Heart right ventricle (tissue), 16 donors: ENCODE data around the gene PKNOX2. TPM values are rescaled to one million over a fixed set of nuclear protein-coding genes. Genes with fewer than 3 reads are reported as not detected.

Source experiments
- ATAC-seq, 8 donors: fragments of 200-7000 bp; cut with Tn5 transposase; one replicate each; pipeline ENCODE4 v1.9.1; 2020; ENCODE audit warnings: mild to moderate bottlenecking in 8 of 8, moderate library complexity in 8 of 8, moderate number of reproducible peaks in 1 of 8
- DNase-seq, 2 donors: peaks; one replicate each; pipeline ENCODE4 v3.0.0-alpha.2; 2020
- H3K27ac ChIP-seq, 10 donors: fragments of 200-600 bp; sonication (generic) in 2 of 10; one replicate each; pipeline versions ENCODE4 v1.5.0 to v1.8.0; 2020 to 2022; ENCODE audit warnings: mild to moderate bottlenecking in 3 of 10
- H3K27me3 ChIP-seq, 7 donors: fragments of 200-600 bp; one replicate each; pipeline ENCODE4 v1.8.0; 2021 to 2022; ENCODE audit warnings: mild to moderate bottlenecking in 2 of 7
- H3K36me3 ChIP-seq, 9 donors: fragments of 200-600 bp; sonication (generic) in 1 of 9; one replicate each; pipeline versions ENCODE4 v1.5.0 to v1.8.0; 2020 to 2022; ENCODE audit warnings: mild to moderate bottlenecking in 2 of 9
- H3K4me1 ChIP-seq, 9 donors: fragments of 200-600 bp; sonication (generic) in 1 of 9; one replicate each; pipeline versions ENCODE4 v1.5.0 to v1.8.0; 2020 to 2022; ENCODE audit warnings: mild to moderate bottlenecking in 4 of 9
- H3K4me3 ChIP-seq, 10 donors: fragments of 200-600 bp; sonication (generic) in 2 of 10; one replicate each; pipeline versions ENCODE4 v1.5.0 to v1.8.0; 2020 to 2022; ENCODE audit warnings: mild to moderate bottlenecking in 7 of 10, moderate library complexity in 2 of 10
- H3K9me3 ChIP-seq, 11 donors: fragments of 200-600 bp in 10 of 11; sonication (generic) in 2 of 11; one replicate each; pipeline versions ENCODE4 v1.5.0 to v1.8.0; 2013 to 2022; ENCODE audit warnings: mild to moderate bottlenecking in 2 of 11, control low read depth in 1 of 11, moderate library complexity in 1 of 11
- CTCF ChIP-seq, 9 donors: fragments of 200-600 bp; sonication (generic) in 2 of 9; IDR thresholded peaks; one replicate each; pipeline versions ENCODE4 v1.5.0 to v1.8.0; 2021 to 2022; ENCODE audit warnings: antibody characterized with exemption in 9 of 9, mild to moderate bottlenecking in 5 of 9, moderate library complexity in 1 of 9
- WGBS, 2 donors: extraction: QIAGEN DNeasy Blood & Tissue Kit; methylation state at CpG; one replicate each; pipeline ENCODE4 v1.1.7; 2013; ENCODE audit warnings: inconsistent platforms in 1 of 2; 5-methylcytosine and 5-hydroxymethylcytosine counted together
- intact Hi-C, 10 donors: fragments of 100-400 bp; cut with DNase I; formaldehyde crosslinking; loops; one replicate each; pipeline versions ENCODE4 v1.11.1 to v1.14.2; 2022
- polyA plus RNA-seq, 2 donors: library from polyadenylated mRNA; stranded (reverse); fragments of 200-250 nt; gene quantifications; one replicate each; pipeline ENCODE4 v1.2.3, GENCODE V29; 2013
- total RNA-seq, 10 donors: library from RNA; stranded (reverse); fragmentation: NEBNext Ultra II Directional in 3 of 10; extraction: Animal tissue kit (Norgen Biotek cat#: 25700) in 3 of 10; gene quantifications; one replicate each; pipeline versions ENCODE4 v1.2.1 to v1.2.4, GENCODE V29; 2021 to 2023
- donor health status: Arrhythmogenic right ventricular cardiomyopathy.
- donor health status: ischemic (EF 13 %, LVEDD 7.1; RV severe dilation, severe dysfunction).
- donor health status: healthy with polysubstance abuse.
- donor health status: DM: no; HTN: yes; CAD: no.
- donor health status: DM: no; HTN: no; CAD: no.
- donor health status: ischemic (EF 25% LVEDD 6.9; RV normal size, moderate dysfunction).
- donor health status: ischemic (EF 25% LVEDD 5.7; RV mildly dilated, moderate dysfunction).
- donor health status: healthy.
- donor health status: DM: yes; HTN: yes; CAD: no.
- donor health status: Ischemic cardiomyopathy.
- donor health status: ischemic (EF 35%, LVEDD 5.7; RV mildly dilated, moderate dysfunction).
- donor health status: nonischemic (EF 11% LVEDD 7.7; RV severe dilation, severe dysfunction).
- donor health status: DM: yes; HTN: yes; CAD: no.
- donor health status: PGD.
- donor health status: ischemic (EF 29% LVEDD 5.4; RV normal size, mild dysfunction).
- donor health status: nonischemic (EF 23%, LVEDD 6.1; RV moderate dilation, normal function).

PKNOX2 gene
- total and polyA plus RNA-seq, 12 donors, result 2.5 to 5.8 (median 4.5) TPM

- TF ChIP-seq CTCF (IDR thresholded peaks at IDR 0.05), result no peak
- Histone ChIP-seq H3K4me3 (no peak overlapping the region), H3K4me1 (peaks cover 0 to 27% (median 10%) of the 10 kb centered on the region in 9 donors), H3K27me3 (peaks cover 0 to 12% (median 0%) of the 10 kb centered on the region in 7 donors), H3K27ac (no peak overlapping the region), H3K9me3 (no peaks in the 10 kb centered on the region), H3K36me3 (no peaks in the 10 kb centered on the region)
- 75 to 81% methylated on average over 8 of the region's 8 CpGs for WGBS, 2 donors
- intact Hi-C loops, result loop anchor here in 3 of 10 donors (5.0 to 10.0 kb wide), 2 partner anchors 38 to 90 kb away; no protein-coding TSS in a partner anchor
- no peak for ATAC-seq
- no peak for DNase-seq
Measured at GRCh38 chr11:125174686-125175085, 10.1 kb downstream of the PKNOX2 start.

- ATAC-seq, result no peak
- H3K36me3 ChIP-seq, result no peaks in the 10 kb centered on the region
- no peaks in the 10 kb centered on the region for H3K9me3 ChIP-seq
- H3K4me1 ChIP-seq, result peaks cover 0 to 29% (median 15%) of the 10 kb centered on the region in 9 donors
- H3K27ac ChIP-seq, result no peak overlapping the region
- no peak for DNase-seq
- no peak overlapping the region for H3K4me3 ChIP-seq
- no peak for TF ChIP-seq CTCF (IDR thresholded peaks at IDR 0.05)
- WGBS, 2 donors, result 86 to 89% methylated on average over 4 of the region's 4 CpGs
- H3K27me3 ChIP-seq, result peaks cover 0 to 12% (median 0%) of the 10 kb centered on the region in 7 donors
- intact Hi-C loops, result loop anchor here in 1 of 10 donors (10.0 kb wide), 1 partner anchor 90 kb away; no protein-coding TSS in a partner anchor
Measured at GRCh38 chr11:125175166-125175565, 10.6 kb downstream of the PKNOX2 start.

GRCh38 chr11:125175896-125176575, 11.5 kb downstream of the PKNOX2 start:
- intact Hi-C loops, result loop anchor here in 1 of 10 donors (10.0 kb wide), 1 partner anchor 89 kb away; no protein-coding TSS in a partner anchor
- Histone ChIP-seq H3K4me1 (peaks cover 0 to 33% (median 15%) of the 10 kb centered on the region in 9 donors), H3K4me3 (no peak overlapping the region), H3K27ac (no peak overlapping the region), H3K36me3 (no peaks in the 10 kb centered on the region), H3K9me3 (no peaks in the 10 kb centered on the region), H3K27me3 (peaks cover 0 to 12% (median 0%) of the 10 kb centered on the region in 7 donors)
- ATAC-seq (no peak), DNase-seq (no peak)
- 79 to 85% methylated on average over 15 of the region's 15 CpGs for WGBS, 2 donors
- TF ChIP-seq CTCF (IDR thresholded peaks at IDR 0.05), result no peak

GRCh38 chr11:125176866-125177265, 12.3 kb downstream of the PKNOX2 start:
- DNase-seq, result no peak
- Histone ChIP-seq H3K9me3 (no peaks in the 10 kb centered on the region), H3K4me3 (no peak overlapping the region), H3K27ac (no peak overlapping the region), H3K36me3 (no peaks in the 10 kb centered on the region), H3K4me1 (peaks cover 0 to 33% (median 15%) of the 10 kb centered on the region in 9 donors), H3K27me3 (peaks cover 0 to 12% (median 0%) of the 10 kb centered on the region in 7 donors)
- intact Hi-C loops, result loop anchor here in 1 of 10 donors (10.0 kb wide), 1 partner anchor 88 kb away; no protein-coding TSS in a partner anchor
- 76 to 83% methylated on average over 5 of the region's 5 CpGs for WGBS, 2 donors
- peak in 1 of 8 donors; percentile 41 for ATAC-seq
- TF ChIP-seq CTCF (IDR thresholded peaks at IDR 0.05), result no peak
